NCI-H1930 (cell line): ENCODE measurements around the gene SLC26A5.

ENCODE experiments used
- DNase-seq, 2 experiments: peaks; one replicate each; lab custom pipeline; 2025; lab: John Stamatoyannopoulos, UW

The SLC26A5 gene

DNA sequence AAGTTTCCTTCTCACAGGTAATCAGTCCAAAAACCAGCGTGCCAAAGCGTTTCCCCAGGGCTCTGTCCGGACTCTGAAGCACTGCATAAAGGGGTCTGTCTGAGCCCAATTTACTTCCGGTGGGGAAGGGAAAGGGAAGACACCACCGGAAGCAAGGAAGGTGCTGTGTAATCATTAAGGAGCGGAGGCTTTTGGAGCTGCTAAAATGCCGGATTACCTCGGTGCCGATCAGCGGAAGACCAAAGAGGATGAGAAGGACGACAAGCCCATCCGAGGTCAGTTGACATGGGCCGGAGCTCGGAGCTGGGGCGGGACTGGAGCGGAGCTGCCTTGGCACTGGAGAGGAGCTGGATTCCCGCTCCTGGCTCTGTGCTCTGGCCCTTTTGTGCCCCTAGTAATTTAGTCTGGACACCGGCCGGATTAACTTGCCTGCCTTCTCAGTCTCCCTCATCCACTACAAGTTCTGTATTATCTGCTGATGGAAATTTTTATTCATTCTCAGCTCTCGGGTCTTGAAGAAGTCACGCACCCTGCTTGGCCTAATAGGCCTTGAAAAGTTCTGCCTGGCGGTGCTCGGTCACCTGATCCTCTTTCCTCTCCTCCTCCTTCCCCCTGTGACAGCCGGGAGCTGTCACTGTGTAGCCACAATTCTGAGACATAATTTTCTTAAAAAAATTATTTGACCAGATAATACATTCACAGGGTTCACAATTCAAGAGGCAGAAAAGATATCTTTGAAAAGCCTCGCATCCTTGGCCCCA, 98.3 kb downstream of the SLC26A5 start, which contains the start of gene PSMC2:
Gene PSMC2, plus strand, starts transcription at position 137 of the 761 bp plus-strand sequence. Its CDS starts 69 bp downstream, at position 206.
- DNase-seq = peak; percentile 90

DNA sequence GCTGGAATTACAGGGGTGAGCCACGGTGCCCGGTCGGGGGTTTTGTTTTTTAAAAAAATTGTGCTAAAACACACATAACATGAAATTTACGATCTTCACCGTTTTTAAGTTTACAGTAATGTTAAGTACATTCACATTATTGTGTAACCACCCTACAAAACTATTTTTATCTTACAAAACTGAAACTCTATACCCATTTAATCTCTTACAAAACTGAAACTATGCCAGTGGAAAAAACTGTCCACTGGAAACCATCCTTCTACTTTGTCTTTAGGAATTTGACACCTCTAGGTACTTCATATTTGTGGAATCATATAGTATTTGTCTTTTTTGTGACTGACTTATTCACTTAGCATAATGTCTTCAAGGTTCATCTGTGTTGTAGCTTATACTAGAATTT, 99.6 kb downstream of the SLC26A5 start:
- DNase-seq = no peak

DNA sequence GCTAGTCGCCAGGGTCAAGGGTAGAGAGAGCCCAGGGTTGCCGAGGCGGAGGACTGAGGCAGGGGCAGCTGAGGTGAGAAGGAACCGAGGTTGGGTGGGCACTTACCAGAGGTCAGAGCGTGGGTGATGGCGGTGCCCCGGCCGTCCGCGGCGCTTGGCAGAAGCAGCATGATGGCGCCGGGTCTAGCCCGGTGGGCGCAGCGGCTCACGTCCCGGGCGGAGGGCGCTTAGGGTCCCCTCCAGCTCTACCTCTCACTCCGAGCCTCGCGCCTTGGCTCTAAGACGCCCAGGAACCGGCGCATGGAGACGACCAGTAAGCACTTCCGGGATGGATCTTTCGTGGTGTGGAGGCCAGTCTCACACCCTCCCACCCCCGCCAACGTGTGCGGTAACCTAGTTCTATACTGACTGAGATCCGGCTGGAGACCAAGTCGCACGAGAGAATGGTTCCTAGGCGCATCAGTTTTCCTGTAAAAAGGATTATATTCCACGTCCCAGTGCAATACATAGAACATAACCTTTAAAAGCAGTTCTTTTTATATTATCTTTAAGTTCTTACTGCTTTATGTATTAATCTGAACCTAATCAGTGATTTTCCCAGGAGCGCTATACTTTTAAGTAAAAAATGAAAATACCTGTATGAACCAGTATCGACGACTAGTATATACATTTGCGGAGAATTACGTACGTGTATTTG, 101.4 kb downstream of the SLC26A5 start, which contains the start of gene DNAJC2:
Gene DNAJC2, minus strand, starts transcription at position 315 of the 697 bp plus-strand sequence. Its CDS starts 145 bp downstream, at position 170.
- DNase-seq = peak; percentile 93 to 94

DNA sequence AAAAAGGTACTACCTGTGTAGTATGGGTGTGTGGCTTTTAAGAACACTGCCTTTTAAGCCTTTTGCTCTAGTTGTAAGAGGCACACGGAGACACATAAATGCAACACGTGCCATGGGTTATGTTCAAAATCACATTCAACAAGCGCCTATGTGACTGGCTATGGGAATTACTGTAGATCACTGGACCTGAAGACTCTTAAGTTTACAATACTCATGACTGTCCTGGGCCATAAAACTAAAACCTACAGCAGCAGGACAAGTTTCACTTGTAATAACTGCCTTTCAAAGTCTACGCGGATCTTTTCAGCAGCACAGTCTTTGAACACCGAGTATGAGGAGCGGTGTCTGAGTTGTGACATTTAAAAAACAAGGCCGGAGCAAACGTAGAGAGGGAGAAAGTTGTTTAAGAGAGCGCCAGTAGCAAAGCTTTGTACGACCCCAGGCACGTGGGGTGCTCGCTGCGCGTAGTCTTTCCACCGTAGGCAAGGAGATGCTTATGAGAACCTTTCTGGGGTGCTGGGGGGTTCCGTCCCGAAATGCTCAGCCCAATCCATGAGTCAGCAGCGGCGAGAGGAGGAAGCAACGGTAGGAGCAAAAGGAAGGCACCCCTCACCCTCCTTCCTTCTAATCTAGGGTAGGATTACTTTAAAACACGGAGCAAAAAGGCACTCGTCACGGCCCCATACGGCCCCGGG, 102.1 kb downstream of the SLC26A5 start:
- DNase-seq = no peak

DNA sequence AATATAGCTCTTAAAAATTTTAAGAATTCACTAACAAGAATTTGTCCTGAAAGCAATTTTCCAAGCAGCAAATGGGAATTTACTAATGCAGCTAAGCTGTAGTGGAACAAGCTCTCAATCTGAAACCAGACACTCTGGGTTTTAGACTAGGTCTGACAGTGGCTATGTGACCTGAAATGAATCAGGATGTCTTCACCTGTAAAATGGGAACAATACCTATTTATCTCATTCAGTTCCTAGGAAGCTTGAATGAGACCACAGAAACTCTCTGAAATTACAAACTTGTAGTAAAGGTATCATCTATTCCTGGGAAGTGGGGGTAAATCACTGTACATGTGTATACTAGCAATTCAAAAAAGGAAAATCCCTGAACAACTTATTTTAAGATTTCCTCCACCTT, 102.7 kb downstream of the SLC26A5 start:
- DNase-seq = no peak

DNA sequence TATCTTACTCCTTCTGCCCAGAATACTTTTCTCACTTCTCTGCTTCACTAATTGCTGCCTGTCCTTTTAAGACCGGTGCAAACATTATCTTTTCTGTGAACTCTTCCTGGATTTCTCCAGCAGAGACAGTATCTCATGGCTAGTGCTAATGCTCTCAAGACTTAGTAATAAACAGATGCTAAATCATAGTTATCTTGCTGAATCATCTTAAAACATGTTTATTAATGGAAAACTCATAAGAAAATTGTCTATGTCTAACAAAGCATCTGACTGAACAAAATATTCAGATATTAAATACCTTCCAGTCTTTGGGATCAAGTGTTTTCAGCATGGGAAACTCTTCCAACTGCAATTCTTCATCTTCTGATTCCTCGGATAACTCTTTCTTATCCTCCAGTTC, 104.5 kb downstream of the SLC26A5 start:
- DNase-seq = no peak

DNA sequence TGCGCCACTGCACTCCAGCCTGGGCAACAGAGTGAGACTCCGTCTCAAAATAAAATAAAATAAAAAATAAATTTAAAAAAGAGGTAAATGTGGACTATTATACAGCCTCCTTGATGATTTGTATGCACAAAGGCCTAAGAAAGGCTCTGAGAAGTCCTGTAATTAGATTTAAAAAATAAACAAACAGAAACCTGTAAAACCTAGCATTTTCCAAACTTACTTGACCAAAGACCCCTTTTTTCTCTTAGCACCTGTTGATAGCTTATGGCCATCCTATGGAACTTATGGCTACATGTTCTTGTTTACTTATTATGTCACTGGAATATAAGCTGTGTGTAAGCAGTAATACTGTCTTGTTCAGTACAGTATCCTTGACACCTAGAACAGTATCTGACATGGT, 107.1 kb downstream of the SLC26A5 start:
- no peak for DNase-seq

DNA sequence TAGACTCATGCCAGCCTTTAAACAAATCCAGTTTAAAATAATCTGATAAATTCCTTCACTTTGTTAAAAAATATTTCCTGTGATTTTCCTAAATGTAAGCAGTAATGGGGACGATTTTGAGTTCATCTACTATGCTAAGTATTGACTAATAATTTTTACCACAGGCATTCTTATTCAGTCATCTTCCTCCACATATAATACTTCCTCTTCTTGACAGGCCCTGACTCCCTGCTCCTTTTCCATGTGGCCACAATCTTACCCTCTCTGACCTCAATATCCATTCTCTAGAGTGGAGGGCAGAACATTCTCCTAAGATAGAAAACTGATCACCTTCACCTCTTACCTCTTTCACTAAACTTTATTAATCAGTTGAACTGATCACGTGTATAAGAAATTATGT, 109.2 kb downstream of the SLC26A5 start:
- no peak for DNase-seq

DNA sequence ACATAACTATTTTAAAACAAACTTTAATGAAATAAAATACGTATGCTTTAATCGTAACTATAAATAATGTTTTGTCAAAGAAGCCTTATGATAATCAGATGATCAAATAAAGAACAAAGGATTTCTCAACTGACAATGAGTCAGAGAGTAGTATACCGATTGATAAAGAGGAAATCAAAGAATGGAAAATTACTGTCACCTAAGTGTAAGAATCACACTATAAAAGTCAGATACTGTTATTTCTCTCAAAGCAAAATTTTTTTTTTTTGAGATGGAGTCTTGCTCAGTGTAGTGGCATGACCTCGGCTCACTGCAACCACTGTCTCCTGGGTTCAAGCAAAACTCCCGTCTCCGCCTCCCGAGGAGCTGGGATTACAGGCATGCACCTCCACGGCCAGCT, 120.3 kb downstream of the SLC26A5 start:
- DNase-seq = no peak
